ENCODE data around the gene OR52H1. TPM values are rescaled to one million over a fixed set of nuclear protein-coding genes. Genes with fewer than 3 reads are reported as not detected.

The OR52H1 gene
- total and polyA plus RNA-seq, 9 of the 15 experiments (the other 6 are each of a cell fraction or from before 2014, with no cell fraction given) = 0.15 TPM; not detected in 8

GRCh38 chr11:5596607-5597201 lies 48.4 kb upstream of the OR52H1 start, which contains the start of gene TRIM6 (continued):
- no peak for TF ChIP-seq ZNF518B (CRISPR knock-in tag; IDR thresholded peaks at IDR 0.05)
- no peak for TF ChIP-seq GMEB1 (CRISPR knock-in tag; IDR thresholded peaks at IDR 0.05)
- no peak for TF ChIP-seq TBP (optimal IDR thresholded peaks at IDR 0.05; ENCODE audit: low read depth, low read length)
- 0 out of 2 replicates have a peak, but pooled peaks have one; percentile 59 for TF ChIP-seq ZNF444 (CRISPR knock-in tag; IDR thresholded peaks at IDR 0.05)
- TF ChIP-seq BDP1 (IDR thresholded peaks at IDR 0.05; ENCODE audit: insufficient read depth, insufficient read length) = no peak
- no peak for TF ChIP-seq ZNF12 (CRISPR knock-in tag; IDR thresholded peaks at IDR 0.05)
- TF ChIP-seq CBFA2T2 (conservative IDR thresholded peaks at IDR 0.05) = peak; percentile 98
- TF ChIP-seq NFIX (CRISPR knock-in tag; IDR thresholded peaks at IDR 0.05; ENCODE audit: low read depth) = no peak
- TF ChIP-seq ZNF511 (CRISPR knock-in tag; IDR thresholded peaks at IDR 0.05) = no peak
- TF ChIP-seq DIDO1 (tag; IDR thresholded peaks at IDR 0.05; ENCODE audit: low read depth) = no peak
- TF ChIP-seq ZNF398 (CRISPR knock-in tag; IDR thresholded peaks at IDR 0.05) = no peak
- TF ChIP-seq MED1 (CRISPR knock-in tag; IDR thresholded peaks at IDR 0.05; ENCODE audit: borderline replicate concordance) = no peak
- TF ChIP-seq ZNF740 (CRISPR knock-in tag; IDR thresholded peaks at IDR 0.05) = no peak
- no peak for TF ChIP-seq ZNF740 (tag; IDR thresholded peaks at IDR 0.05)
- no peak for TF ChIP-seq YBX1 (IDR thresholded peaks at IDR 0.05)
